ENCODE data around the gene ZNF134. TPM values are rescaled to one million over a fixed set of nuclear protein-coding genes. Genes with fewer than 3 reads are reported as not detected.

ZNF134 gene
- total RNA-seq, 1 experiment from 2014 or later, result 52.5 TPM

DNA sequence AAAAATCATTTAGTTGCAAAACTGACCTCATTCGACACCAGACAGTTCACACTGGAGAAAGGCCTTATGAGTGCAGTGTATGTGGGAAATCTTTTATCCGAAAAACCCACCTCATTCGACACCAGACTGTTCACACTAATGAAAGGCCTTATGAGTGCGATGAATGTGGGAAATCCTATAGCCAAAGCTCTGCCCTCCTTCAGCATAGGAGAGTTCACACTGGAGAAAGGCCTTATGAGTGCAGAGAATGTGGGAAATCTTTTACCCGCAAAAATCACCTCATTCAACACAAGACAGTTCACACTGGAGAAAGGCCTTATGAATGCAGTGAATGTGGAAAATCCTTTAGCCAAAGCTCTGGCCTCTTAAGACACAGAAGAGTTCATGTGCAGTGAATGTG, 7.1 kb upstream of the ZNF134 start:
- H3K4me1 Mint-ChIP-seq, result no peaks in the 10 kb centered on the region
- POLR2A ChIA-PET, result interaction anchor here (0.6 kb wide), 1 partner anchor 144 kb away, joined by 3 read pairs; no protein-coding TSS in a partner anchor
- H3K36me3 Mint-ChIP-seq, result peaks cover 38% of the 10 kb centered on the region
- no peak overlapping the region for H3K27ac Mint-ChIP-seq
- no peak for ATAC-seq
- CTCF ChIA-PET, result no interaction called here
- TF ChIP-seq TEAD4 (CRISPR knock-in tag; IDR thresholded peaks at IDR 0.05) (no peak), MXD4 (CRISPR knock-in tag; IDR thresholded peaks at IDR 0.05; ENCODE audit: borderline replicate concordance) (no peak), ZNF263 (CRISPR knock-in tag; IDR thresholded peaks at IDR 0.05; ENCODE audit: low read depth) (no peak), OVOL2 (CRISPR knock-in tag; IDR thresholded peaks at IDR 0.05; ENCODE audit: borderline replicate concordance) (no peak), ZNF671 (CRISPR knock-in tag; IDR thresholded peaks at IDR 0.05) (no peak), FOXP1 (CRISPR knock-in tag; IDR thresholded peaks at IDR 0.05; ENCODE audit: borderline replicate concordance) (no peak), SMAD3 (CRISPR knock-in tag; IDR thresholded peaks at IDR 0.05; ENCODE audit: borderline replicate concordance) (no peak), MYBL2 (CRISPR knock-in tag; IDR thresholded peaks at IDR 0.05) (no peak), KAT7 (CRISPR knock-in tag; IDR thresholded peaks at IDR 0.05; ENCODE audit: borderline replicate concordance) (no peak), FOXK1 (CRISPR knock-in tag; IDR thresholded peaks at IDR 0.05) (no peak)
- TF ChIP-seq, protein P1, sequence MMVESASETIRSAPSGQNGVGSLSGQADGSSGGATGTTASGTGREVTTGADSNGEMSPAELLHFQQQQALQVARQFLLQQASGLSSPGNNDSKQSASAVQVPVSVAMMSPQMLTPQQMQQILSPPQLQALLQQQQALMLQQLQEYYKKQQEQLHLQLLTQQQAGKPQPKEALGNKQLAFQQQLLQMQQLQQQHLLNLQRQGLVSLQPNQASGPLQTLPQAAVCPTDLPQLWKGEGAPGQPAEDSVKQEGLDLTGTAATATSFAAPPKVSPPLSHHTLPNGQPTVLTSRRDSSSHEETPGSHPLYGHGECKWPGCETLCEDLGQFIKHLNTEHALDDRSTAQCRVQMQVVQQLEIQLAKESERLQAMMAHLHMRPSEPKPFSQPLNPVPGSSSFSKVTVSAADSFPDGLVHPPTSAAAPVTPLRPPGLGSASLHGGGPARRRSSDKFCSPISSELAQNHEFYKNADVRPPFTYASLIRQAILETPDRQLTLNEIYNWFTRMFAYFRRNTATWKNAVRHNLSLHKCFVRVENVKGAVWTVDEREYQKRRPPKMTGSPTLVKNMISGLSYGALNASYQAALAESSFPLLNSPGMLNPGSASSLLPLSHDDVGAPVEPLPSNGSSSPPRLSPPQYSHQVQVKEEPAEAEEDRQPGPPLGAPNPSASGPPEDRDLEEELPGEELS (CRISPR knock-in tag; IDR thresholded peaks at IDR 0.05), result no peak
- TF ChIP-seq, protein P2, sequence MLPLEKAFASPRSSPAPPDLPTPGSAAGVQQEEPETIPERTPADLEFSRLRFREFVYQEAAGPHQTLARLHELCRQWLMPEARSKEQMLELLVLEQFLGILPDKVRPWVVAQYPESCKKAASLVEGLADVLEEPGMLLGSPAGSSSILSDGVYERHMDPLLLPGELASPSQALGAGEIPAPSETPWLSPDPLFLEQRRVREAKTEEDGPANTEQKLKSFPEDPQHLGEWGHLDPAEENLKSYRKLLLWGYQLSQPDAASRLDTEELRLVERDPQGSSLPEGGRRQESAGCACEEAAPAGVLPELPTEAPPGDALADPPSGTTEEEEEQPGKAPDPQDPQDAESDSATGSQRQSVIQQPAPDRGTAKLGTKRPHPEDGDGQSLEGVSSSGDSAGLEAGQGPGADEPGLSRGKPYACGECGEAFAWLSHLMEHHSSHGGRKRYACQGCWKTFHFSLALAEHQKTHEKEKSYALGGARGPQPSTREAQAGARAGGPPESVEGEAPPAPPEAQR (CRISPR knock-in tag; IDR thresholded peaks at IDR 0.05), result no peak
- TF ChIP-seq, protein P3, sequence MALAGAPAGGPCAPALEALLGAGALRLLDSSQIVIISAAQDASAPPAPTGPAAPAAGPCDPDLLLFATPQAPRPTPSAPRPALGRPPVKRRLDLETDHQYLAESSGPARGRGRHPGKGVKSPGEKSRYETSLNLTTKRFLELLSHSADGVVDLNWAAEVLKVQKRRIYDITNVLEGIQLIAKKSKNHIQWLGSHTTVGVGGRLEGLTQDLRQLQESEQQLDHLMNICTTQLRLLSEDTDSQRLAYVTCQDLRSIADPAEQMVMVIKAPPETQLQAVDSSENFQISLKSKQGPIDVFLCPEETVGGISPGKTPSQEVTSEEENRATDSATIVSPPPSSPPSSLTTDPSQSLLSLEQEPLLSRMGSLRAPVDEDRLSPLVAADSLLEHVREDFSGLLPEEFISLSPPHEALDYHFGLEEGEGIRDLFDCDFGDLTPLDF (CRISPR knock-in tag; IDR thresholded peaks at IDR 0.05), result no peak
- TF ChIP-seq, protein P4, sequence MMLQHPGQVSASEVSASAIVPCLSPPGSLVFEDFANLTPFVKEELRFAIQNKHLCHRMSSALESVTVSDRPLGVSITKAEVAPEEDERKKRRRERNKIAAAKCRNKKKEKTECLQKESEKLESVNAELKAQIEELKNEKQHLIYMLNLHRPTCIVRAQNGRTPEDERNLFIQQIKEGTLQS (CRISPR knock-in tag; conservative IDR thresholded peaks at IDR 0.05), result no peak
- H3K9me3 Mint-ChIP-seq, result peaks cover 13% of the 10 kb centered on the region
- H3K27me3 Mint-ChIP-seq (ENCODE audit: low read depth), result no peaks in the 10 kb centered on the region; the same call in 1 of the 2 replicates
- no peak for DNase-seq (ENCODE audit: low spot score)
- H3K4me3 Mint-ChIP-seq, result no peak overlapping the region

DNA sequence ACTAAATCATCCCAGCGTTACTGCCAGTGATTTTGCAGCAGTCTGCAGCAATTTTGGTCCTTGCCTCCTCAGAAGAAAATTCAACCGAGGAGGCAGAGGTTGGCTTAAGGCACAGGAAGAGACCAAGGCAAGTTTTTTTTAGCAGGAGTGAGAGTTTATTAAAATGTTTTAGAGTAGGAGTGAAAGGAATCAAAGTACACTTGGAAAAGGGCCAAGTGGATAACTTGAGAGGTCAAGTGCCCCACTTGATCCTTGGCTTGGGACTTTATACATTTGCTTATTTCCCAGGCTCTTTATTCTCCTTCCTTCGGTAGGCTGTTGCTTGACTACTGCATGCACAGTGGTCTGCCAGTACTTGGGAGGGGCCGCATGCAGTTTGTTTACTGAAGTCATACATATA, 2.9 kb upstream of the ZNF134 start:
- DNase-seq (ENCODE audit: low spot score), result no peak
- Mint-ChIP-seq H3K36me3 (peaks cover 33% of the 10 kb centered on the region), H3K27me3 (ENCODE audit: low read depth) (peaks cover 8% of the 10 kb centered on the region), H3K9me3 (peaks cover 28% of the 10 kb centered on the region), H3K27ac (no peak overlapping the region), H3K4me1 (peaks cover 14% of the 10 kb centered on the region), H3K4me3 (no peak overlapping the region)
- POLR2A ChIA-PET, result no interaction called here
- TF ChIP-seq, protein P5, sequence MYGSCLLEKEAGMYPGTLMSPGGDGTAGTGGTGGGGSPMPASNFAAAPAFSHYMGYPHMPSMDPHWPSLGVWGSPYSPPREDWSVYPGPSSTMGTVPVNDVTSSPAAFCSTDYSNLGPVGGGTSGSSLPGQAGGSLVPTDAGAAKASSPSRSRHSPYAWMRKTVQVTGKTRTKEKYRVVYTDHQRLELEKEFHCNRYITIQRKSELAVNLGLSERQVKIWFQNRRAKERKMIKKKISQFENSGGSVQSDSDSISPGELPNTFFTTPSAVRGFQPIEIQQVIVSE (CRISPR knock-in tag; IDR thresholded peaks at IDR 0.05; ENCODE audit: borderline replicate concordance), result no peak
- TF ChIP-seq, protein P6, sequence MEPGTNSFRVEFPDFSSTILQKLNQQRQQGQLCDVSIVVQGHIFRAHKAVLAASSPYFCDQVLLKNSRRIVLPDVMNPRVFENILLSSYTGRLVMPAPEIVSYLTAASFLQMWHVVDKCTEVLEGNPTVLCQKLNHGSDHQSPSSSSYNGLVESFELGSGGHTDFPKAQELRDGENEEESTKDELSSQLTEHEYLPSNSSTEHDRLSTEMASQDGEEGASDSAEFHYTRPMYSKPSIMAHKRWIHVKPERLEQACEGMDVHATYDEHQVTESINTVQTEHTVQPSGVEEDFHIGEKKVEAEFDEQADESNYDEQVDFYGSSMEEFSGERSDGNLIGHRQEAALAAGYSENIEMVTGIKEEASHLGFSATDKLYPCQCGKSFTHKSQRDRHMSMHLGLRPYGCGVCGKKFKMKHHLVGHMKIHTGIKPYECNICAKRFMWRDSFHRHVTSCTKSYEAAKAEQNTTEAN (CRISPR knock-in tag; IDR thresholded peaks at IDR 0.05), result no peak
- TF ChIP-seq ZBTB21 (CRISPR knock-in tag; IDR thresholded peaks at IDR 0.05; ENCODE audit: borderline replicate concordance) (no peak), TCF7 (CRISPR knock-in tag; IDR thresholded peaks at IDR 0.05; ENCODE audit: low read depth) (no peak), SMAD4 (CRISPR knock-in tag; IDR thresholded peaks at IDR 0.05) (no peak), NFYB (CRISPR knock-in tag; conservative IDR thresholded peaks at IDR 0.05; ENCODE audit: low read depth) (no peak)
- ATAC-seq, result no peak
- CTCF ChIA-PET, result no interaction called here
